NOMO-1 treated with DMSO at 0.1 percent for 48 hours (cell line): ENCODE data around the gene PDE2A.

Experiments
- DNase-seq: peaks from one replicate; lab custom pipeline; 2025; ENCODE audit not compliant: unreplicated experiment; lab: John Stamatoyannopoulos, UW

PDE2A gene

GRCh38 chr11:72673943-72674828 is at the start of gene PDE2A:
TSS of gene PDE2A (minus strand) at chr11:72674422. CDS start at chr11:72674207, 215 bp downstream.
- no peak for DNase-seq

- no peak for DNase-seq
Observed at GRCh38 chr11:72723508-72723907, 49.3 kb upstream of the PDE2A start.

DNA sequence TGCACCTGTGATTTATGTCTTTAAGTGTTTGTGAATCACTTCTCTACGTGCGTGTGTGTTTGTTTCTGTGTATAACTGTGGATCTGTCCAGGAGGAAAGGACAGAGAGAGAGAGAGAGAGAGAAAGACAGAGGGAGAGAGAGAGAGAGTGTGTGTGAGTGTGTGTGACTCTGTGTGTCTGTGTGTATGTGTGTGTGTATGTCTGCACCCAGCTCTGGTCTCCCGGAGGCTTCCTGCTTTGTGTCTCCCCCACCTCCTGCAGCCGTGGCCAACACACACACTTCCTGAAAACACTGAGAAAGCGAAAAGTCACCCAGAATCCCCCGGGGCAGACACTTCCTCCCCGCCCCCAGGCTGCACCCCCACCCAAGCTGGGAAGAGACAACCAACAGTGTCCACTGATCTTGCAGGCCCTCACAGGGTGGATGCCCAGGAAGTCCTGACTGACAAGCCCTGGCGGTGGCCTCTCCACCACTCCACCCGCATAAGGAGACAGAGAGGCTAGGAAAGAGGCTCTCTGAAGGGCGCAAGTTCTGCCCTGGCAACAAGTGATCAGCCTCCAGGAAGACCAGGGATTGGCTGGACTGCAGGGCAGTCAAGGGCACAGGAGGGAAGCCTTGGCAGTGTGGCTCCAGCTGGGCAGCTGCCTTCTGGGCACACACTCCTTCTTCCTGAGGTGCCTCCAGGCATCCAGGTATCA is 48.0 kb upstream of the PDE2A start:
- DNase-seq: peak; percentile 93

- no peak for DNase-seq
Observed at GRCh38 chr11:72721689-72722049, 47.4 kb upstream of the PDE2A start.

GRCh38 chr11:72721276-72721675 is 47.1 kb upstream of the PDE2A start:
- DNase-seq: no peak

DNA sequence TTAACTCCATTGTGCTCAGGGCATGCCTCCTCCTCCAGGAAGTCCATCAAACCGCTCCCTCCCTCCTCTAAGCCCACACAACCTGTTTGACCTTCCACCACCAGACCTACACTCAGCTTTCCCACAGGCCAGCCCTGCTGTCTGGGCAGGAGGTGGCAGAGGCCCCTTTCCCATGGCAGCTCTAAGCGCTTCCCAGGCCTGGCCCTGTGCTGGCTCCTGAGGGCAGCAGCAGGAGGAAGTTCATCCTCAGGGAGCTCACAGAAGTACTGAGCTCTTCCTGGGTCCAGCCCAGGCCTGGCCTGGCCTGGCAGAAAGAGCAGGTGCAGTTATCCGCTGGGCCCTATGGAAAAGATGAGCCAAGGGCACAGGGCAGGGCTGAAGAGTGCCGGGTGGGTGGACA is 46.6 kb upstream of the PDE2A start:
- no peak for DNase-seq

DNA sequence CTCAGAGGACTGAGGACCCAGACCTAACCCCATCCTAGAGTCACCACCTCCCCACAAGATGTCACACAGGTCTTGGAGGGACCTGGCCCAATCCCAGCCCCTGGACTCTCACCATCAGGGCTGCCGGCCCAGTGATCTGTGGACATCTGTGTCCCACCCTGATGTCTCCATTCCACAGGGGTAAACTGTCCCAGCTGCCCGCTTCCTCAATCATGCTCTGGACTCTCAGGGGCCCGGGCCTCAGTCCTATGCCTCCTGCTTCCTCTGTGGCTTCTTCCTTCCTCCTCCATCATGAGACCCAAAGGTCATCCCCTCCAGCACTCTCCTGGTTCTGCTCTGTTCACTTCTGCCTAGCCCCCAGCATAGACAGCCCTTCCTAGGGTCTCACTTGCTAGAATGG is 45.8 kb upstream of the PDE2A start:
- peak; percentile 35 for DNase-seq

GRCh38 chr11:72719551-72719950 is 45.3 kb upstream of the PDE2A start:
- DNase-seq: no peak

DNA sequence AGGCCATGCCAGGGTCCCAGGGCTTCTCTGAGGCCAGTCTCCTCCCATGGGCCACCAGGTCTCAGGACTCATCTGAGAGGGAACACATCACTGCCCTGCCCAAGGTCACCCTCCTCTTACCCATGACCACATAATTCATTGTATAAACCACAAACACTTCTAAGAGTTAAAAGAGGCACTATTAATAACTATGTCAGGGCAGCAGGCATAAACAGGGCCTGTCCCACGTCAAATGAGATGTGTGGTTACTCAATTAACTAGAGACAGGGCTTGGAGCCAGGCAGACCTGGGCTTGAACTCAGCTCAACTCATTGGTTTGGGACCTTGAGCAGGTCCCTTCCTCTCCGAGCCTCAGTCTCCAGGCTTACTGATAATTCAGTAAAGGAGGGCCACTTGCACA is 44.9 kb upstream of the PDE2A start:
- peak; percentile 44 for DNase-seq

DNA sequence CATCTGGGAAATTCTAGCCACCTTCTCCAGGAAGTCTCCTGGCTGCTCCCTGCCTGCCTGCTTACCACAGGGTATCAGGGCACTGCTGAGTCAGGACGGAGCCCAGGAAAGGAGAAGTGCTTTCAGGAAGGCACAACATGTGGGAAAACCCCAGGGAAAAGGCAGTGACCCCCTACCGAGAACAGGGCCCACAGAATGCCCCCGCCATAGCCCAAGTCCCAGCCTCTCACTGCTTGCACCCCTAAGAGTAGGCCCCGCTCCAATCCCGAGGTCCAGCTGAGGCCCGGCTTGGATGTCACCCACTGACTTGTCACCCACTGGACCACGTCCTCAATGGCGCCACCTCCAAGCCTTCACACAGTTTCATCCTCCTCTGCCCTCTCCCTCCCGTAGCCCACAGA is 43.9 kb upstream of the PDE2A start:
- DNase-seq: no peak

DNA sequence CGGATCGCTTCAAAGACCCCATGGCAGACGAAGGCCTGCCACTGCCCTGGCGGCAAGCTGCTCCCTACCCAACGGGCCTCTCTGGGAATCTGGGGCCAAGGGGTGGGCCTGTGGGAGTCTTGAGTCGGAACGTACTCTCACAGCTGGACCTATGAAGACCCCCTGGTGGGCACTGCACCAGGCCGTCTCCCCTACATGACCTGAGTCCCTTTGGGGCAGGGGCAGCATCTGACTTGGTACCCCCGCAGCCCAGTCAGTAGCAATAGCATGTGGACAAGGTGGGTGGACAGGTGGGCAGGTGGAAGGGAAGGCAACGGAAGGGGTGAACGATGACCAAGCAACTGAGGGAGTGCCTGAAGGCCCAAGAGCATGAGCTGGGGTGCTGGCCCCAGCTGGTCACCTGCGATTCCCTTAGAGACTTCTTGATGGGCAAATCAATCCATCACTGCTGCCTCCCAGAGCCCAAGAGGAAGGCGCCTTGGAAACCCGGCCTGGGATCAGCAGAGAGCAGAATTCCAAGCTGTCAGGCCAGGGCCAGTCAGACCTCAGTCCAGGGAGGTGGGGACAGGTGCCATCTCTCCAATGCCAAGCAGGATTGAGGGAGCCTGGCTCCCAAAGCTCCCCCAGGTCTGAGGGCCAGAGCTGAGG is 42.7 kb upstream of the PDE2A start:
- DNase-seq: no peak

DNA sequence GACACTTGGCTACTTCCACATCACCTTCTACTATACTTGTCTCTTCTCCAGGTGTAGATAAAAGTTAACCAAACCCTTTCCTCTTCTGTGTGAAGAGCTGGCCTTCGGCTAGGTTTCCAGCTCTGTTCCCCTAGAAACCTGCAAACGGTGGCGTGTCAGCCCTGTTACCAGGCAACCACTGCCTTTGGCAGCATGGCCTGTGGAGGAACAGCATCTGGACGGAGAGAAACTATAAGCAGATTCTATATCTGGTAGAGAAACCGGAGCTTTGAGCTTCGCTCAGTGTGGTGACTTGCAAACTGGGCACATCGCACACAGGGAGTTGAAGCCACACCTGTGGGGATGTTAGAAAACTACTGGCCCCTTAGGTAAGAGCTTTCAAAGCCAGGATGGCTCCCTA is 42.1 kb upstream of the PDE2A start:
- DNase-seq: no peak

GRCh38 chr11:72712841-72713240 is 38.6 kb upstream of the PDE2A start:
- no peak for DNase-seq

GRCh38 chr11:72712168-72712751 is 38.0 kb upstream of the PDE2A start:
- no peak for DNase-seq

- no peak for DNase-seq
Observed at GRCh38 chr11:72711141-72711540, 36.9 kb upstream of the PDE2A start.

- DNase-seq: no peak
Observed at GRCh38 chr11:72710278-72710677, 36.1 kb upstream of the PDE2A start.

DNA sequence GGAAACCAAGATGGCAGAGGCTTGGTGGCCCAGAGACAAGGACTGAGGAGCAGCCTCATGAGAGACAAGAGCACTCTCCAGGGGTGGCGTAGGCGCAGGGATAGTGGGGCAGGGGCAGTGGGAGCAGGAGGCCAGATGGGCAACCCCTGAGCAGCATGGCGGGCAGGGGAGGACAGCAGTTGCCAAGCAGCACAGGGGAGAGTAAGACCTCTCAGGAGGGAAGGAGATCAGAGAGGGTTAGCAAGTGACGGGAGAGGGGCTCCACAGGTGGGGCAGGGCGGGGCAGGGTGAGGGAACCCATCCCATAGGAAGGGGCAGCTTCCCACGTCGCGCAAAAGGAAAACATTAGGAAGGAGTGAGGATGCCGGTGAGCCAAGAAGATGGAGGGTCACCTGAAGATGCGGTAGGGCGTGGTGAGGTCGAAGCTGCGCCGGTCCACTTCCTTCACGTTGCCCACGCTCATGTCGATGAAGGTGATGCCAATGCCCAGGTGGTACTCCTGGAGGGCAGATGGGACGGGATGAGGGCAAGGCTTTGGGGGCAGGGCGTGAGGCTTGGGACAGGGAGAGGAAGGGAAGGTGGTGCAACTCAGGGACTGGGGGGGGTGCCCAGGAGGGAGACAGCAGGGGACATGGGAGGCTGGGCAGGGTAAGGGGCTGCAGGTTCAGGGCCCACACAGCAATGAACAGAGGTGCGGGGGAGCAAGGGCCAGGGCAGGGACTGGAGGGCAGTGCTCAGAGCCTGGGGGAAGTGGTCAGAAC is 35.4 kb upstream of the PDE2A start:
- no peak for DNase-seq

DNA sequence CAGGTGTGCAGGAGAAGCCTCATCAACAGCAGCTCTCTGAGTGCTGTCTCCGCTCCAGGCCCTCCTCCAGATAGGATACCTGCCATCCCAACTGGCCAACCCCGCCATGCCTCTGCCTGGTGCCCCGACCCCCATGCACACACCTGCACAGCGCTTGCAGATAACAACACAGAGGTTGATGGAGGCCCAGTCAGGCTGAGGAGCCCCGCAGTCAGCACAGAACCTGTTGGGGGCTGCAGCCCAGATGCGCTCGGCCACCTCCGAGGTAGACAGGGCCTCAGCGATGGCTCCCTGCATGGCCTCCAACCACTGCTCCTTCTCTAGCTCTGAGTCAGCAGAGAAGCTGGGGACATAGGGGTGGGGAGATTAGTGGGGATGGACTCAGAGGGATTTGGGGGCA is 32.8 kb upstream of the PDE2A start:
- no peak for DNase-seq

- DNase-seq: no peak
Observed at GRCh38 chr11:72706579-72706978, 32.4 kb upstream of the PDE2A start.

- no peak for DNase-seq
Observed at GRCh38 chr11:72705442-72706365, 31.5 kb upstream of the PDE2A start.
